Pancreas (tissue), 10 donors: ENCODE results near the gene ANKRD40CL. TPM values are rescaled to one million over a fixed set of nuclear protein-coding genes. Genes with fewer than 3 reads are reported as not detected.

Experiments used
- ATAC-seq, 4 donors: fragments of 200-7000 bp; cut with Tn5 transposase; one replicate each; pipeline versions ENCODE4 v1.8.0 to v1.9.1; 2020; ENCODE audit warnings: mild to moderate bottlenecking in 4 of 4, moderate library complexity in 4 of 4
- DNase-seq, 6 donors: peaks; one replicate each; pipeline ENCODE4 v3.0.0-alpha.2; 2020
- FAIRE-seq: peaks from 2 replicates; lab custom pipeline; 2012; peaks lifted over from hg19 to GRCh38; lab: Jason Lieb, UNC
- H3K27ac ChIP-seq, 4 donors: fragments of 200-600 bp; sonication (generic); 1 replicate in 3 of 4; 2 replicates in 1 of 4; pipeline versions ENCODE4 v1.5.0 to v1.8.0; 2020
- H3K27me3 ChIP-seq, 4 donors: fragments of 200-600 bp; one replicate each; pipeline ENCODE4 v1.8.0; 2021
- H3K36me3 ChIP-seq, 3 donors: fragments of 200-600 bp; sonication (generic) in 1 of 3; one replicate each; pipeline versions ENCODE4 v1.5.0 to v1.8.0; 2020 to 2021
- H3K4me1 ChIP-seq, 3 donors: fragments of 200-600 bp; one replicate each; pipeline ENCODE4 v1.8.0; 2021
- H3K4me3 ChIP-seq, 4 donors: fragments of 200-600 bp; sonication (generic) in 2 of 4; one replicate each; pipeline versions ENCODE4 v1.5.0 to v1.8.0; 2020 to 2021
- H3K9me3 ChIP-seq, 4 donors: fragments of 200-600 bp; one replicate each; pipeline ENCODE4 v1.8.0; 2021
- WGBS, 2 donors: extraction: QIAGEN DNeasy Blood & Tissue Kit; methylation state at CpG; one replicate each; pipeline ENCODE4 v1.1.7; 2013; 5-methylcytosine and 5-hydroxymethylcytosine counted together
- intact Hi-C, 3 donors: fragments of 100-400 bp; cut with DNase I; formaldehyde crosslinking; loops; one replicate each; pipeline versions ENCODE4 v1.11.1 to v1.14.2; 2022
- polyA plus RNA-seq, 2 donors: library from polyadenylated mRNA; stranded (reverse); fragments of 200-250 nt; gene quantifications; one replicate each; pipeline ENCODE4 v1.2.3, GENCODE V29; 2013
- total RNA-seq, 6 donors: library from RNA; stranded (reverse); fragmentation: NEBNext Ultra II Directional in 4 of 6; extraction: Animal tissue kit (Norgen Biotek cat#: 25700) in 4 of 6; gene quantifications; one replicate each; pipeline versions ENCODE4 v1.2.1 to v1.2.4, GENCODE V29; 2021 to 2023
- TF ChIP-seq, protein P1 (sequence below), 4 donors: fragments of 200-600 bp; sonication (generic) in 3 of 4; IDR thresholded peaks; one replicate each; pipeline versions ENCODE4 v1.5.0 to v1.8.0; 2021; ENCODE audit warnings: antibody characterized with exemption in 4 of 4
- donor health status: healthy with polysubstance abuse.
- donor health status: DM: no; HTN: no; CAD: no; lungs with moderate emphysema.
- donor health status: DM: no; HTN: no; CAD: no.
- donor health status: control.
- donor health status: control.
- donor health status: Bipolar disorder and iron deficiency.
- donor health status: DM: yes; HTN: yes; CAD: no.
- donor health status: DM: no; HTN: no; CAD: no.
- donor health status: DM: no; HTN: no; CAD: no.
- donor health status: DM: yes; HTN: yes; CAD: no.

The ANKRD40CL gene
- total and polyA plus RNA-seq, 8 donors = 0.16 to 0.46 (median 0.19) TPM; not detected in 5

DNA sequence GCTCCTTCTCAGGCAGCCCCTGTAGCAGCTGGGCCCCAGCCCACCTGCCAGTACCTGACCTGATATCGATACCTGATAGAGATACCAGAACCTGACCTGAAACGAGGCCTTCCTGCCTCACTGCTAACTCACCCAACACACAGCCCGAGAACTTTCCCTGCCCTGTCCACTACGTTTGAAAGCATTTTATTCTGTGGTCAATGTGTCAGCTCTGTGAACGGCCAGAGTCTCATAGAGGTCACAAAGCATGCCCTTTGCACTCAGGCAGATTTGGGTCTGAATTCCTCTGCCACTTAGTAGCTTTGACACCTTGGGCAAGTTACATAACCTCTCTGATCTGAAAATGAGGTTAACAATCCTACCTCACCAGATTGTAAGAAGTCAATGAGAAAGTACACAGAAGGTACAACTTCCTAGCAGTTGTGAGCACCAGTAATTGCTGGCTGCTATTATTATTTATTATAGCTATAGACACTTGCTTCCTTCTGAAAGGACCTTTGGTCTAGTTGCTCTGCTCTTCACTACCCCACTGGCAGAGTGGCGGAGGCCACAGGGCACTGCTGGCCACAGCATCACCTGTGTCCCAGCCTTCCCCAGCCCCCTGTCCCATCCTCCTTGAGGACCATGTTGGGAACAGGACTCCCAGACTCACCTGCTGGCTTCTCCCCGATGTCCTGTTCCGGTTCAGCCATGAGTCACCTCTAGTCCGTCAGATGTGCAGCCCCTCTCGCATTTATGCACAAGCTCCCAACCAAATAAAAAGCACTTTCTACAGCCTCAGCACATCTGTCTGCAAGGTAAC is 895 bp downstream of the ANKRD40CL start:
- Histone ChIP-seq H3K27ac (peak overlapping the region in 1 of 4 donors; percentile 1), H3K36me3 (no peaks in the 10 kb centered on the region), H3K9me3 (no peaks in the 10 kb centered on the region), H3K27me3 (no peaks in the 10 kb centered on the region), H3K4me3 (no peak overlapping the region), H3K4me1 (peaks cover 13 to 29% (median 22%) of the 10 kb centered on the region in 3 donors)
- DNase-seq (peak in 1 of 6 donors; percentile 26), FAIRE-seq (no peak), ATAC-seq (no peak)
- TF ChIP-seq, protein P1, sequence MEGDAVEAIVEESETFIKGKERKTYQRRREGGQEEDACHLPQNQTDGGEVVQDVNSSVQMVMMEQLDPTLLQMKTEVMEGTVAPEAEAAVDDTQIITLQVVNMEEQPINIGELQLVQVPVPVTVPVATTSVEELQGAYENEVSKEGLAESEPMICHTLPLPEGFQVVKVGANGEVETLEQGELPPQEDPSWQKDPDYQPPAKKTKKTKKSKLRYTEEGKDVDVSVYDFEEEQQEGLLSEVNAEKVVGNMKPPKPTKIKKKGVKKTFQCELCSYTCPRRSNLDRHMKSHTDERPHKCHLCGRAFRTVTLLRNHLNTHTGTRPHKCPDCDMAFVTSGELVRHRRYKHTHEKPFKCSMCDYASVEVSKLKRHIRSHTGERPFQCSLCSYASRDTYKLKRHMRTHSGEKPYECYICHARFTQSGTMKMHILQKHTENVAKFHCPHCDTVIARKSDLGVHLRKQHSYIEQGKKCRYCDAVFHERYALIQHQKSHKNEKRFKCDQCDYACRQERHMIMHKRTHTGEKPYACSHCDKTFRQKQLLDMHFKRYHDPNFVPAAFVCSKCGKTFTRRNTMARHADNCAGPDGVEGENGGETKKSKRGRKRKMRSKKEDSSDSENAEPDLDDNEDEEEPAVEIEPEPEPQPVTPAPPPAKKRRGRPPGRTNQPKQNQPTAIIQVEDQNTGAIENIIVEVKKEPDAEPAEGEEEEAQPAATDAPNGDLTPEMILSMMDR (IDR thresholded peaks at IDR 0.05) = no peak
- intact Hi-C loops = no loop called here
- 58 to 71% methylated on average over 10 of the region's 10 CpGs for WGBS, 2 donors

GRCh38 chr17:50765454-50766221 is 1.7 kb downstream of the ANKRD40CL start:
- ATAC-seq (peak in 2 of 4 donors; percentile 3 to 20), DNase-seq (peak in 1 of 6 donors; percentile 14), FAIRE-seq (no peak)
- TF ChIP-seq, protein P1 (IDR thresholded peaks at IDR 0.05) = no peak
- Histone ChIP-seq H3K4me3 (no peak overlapping the region), H3K36me3 (no peaks in the 10 kb centered on the region), H3K9me3 (no peaks in the 10 kb centered on the region), H3K27me3 (no peaks in the 10 kb centered on the region), H3K27ac (peak overlapping the region in 3 of 4 donors; percentile 1 to 20 (median 10)), H3K4me1 (peaks cover 13 to 29% (median 22%) of the 10 kb centered on the region in 3 donors)
- WGBS, 2 donors = 53 to 57% methylated on average over 9 of the region's 9 CpGs
- intact Hi-C loops = no loop called here

DNA sequence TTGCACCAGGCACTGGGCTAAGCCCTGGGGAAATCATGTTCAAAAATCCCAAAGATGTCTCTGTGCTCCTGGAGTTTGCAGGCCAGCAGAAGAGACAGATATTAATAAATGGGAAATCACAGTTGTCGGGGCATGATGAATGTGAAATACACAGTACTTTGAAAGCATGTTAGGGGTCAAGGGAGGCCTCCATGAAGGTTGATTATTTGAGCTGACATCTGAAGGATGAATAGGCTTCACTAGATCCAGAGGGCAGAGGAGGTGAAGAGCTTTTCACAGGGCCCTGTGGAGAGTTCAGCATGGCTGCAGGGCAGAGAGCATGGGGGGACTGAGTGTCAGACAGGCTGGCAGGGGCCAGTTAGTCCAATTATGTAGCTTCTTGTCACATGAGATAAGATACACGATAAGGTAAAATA is 2.6 kb downstream of the ANKRD40CL start:
- TF ChIP-seq, protein P1 (IDR thresholded peaks at IDR 0.05) = no peak
- Histone ChIP-seq H3K4me1 (peaks cover 9 to 26% (median 14%) of the 10 kb centered on the region in 3 donors), H3K27me3 (no peaks in the 10 kb centered on the region), H3K27ac (no peak overlapping the region), H3K4me3 (no peak overlapping the region), H3K9me3 (no peaks in the 10 kb centered on the region), H3K36me3 (no peaks in the 10 kb centered on the region)
- ATAC-seq = no peak
- intact Hi-C loops = no loop called here
- no peak for FAIRE-seq
- 43 to 46% methylated on average over 2 of the region's 2 CpGs for WGBS, 2 donors
- peak in 1 of 6 donors; percentile 4 for DNase-seq

GRCh38 chr17:50763716-50764475 is 3.4 kb downstream of the ANKRD40CL start:
- no peaks in the 10 kb centered on the region for H3K27me3 ChIP-seq
- peaks cover 9 to 21% (median 9%) of the 10 kb centered on the region in 3 donors for H3K4me1 ChIP-seq
- no peak for ATAC-seq
- no peaks in the 10 kb centered on the region for H3K9me3 ChIP-seq
- no peak overlapping the region for H3K4me3 ChIP-seq
- WGBS, 2 donors = 51 to 53% methylated on average over 2 of the region's 2 CpGs
- H3K27ac ChIP-seq = no peak overlapping the region
- intact Hi-C loops = no loop called here
- FAIRE-seq = no peak
- TF ChIP-seq, protein P1 (IDR thresholded peaks at IDR 0.05) = no peak
- DNase-seq = no peak
- H3K36me3 ChIP-seq = no peaks in the 10 kb centered on the region
